T-helper 1 cell (primary cell): ENCODE measurements around the gene KCNQ4.

Experiments
- DNase-seq, 5 donors: peaks; one replicate each; pipeline ENCODE4 v3.0.0-alpha.2; 2012 to 2020

KCNQ4 gene

DNA sequence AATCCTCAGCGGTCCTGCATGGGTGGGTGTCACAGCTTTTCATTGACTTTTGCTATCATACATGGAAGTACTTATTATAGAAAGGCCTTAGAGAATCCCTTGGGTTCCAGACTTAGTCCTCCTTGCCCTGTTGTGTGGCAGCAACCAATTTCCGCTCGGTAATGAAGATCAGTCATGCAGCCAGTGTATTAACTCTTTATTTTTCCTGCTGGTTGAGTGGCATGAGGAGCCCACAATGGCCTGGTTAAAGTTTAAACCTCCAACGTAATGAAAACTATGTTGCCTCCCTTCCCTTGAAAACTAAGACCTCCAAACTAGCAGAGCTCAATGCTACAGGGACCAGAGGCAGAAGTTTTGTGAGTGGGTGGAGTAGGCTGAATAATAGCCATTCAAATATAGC lies 58.6 kb downstream of the KCNQ4 start:
- no peak for DNase-seq

DNA sequence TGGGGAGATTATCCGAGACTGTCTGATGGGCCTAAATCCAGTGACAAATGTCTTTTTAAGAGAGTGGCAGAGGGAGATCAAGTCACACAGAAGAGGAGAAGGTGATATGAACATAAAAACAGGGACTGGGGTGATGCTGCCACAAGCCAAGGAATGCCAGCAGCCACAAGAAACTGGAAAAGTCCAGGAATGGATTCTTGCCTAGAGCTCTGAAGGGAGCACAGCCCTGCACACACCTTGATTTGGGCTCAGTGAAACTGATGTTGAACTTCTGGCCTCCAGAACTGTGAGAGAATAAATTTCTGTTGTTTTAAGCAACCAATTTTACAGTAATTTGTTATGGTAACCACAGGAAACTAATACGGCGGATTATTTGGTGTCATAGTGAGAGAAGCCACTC lies 59.1 kb downstream of the KCNQ4 start:
- no peak for DNase-seq

- no peak for DNase-seq
Observed at GRCh38 chr1:40844079-40844478, 60.5 kb downstream of the KCNQ4 start.

DNA sequence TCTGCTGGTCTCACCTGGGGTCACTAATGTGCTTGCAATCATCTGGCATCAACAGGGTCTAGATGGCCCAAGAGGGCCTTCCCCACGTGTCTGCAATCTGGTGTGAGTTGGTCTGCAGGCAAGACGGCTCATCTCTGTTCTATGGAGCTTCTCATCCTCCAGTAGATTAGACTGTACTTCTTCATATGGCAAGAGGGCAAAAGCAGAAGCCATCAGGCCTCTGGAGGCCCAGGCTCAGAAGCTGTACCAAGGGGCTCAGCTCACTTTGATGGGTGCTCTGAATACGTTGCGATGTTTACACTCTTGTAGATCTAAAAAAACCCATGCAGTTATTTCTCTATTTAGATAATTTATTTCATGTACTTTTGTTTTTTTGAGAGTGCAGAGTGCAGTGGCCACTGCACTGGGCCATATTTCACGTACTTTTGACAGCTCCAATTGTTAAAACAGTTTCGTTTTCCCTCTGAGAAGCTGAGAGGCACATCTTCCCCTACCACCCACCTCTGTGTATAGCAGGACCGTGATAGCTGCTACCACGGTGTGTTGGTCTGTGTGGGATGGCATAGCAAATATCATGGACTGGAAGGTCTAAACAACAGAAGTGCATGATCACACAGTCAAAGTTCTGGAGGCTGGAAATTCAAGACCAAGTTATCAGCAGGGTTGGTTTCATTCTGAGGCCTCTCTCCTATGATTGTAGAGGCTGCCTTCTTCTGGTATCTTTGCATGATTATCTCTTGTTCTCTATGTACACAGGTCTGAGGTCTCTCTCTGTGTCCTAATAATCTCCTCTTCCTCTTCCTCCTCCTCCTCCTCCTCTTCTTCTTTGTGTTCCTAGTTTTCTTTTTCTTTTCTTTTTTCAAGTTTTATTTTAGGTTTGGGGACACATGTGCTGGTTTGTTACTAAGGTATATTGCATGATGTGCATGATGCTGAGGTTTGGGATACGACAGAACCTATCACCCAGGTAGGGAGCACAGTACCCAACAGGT lies 61.6 kb downstream of the KCNQ4 start:
- no peak for DNase-seq

- no peak for DNase-seq
Observed at GRCh38 chr1:40845895-40846294, 62.3 kb downstream of the KCNQ4 start.

GRCh38 chr1:40847023-40847745 lies 63.6 kb downstream of the KCNQ4 start:
- no peak for DNase-seq

- DNase-seq, result peak in 1 of 5 donors; percentile 20
Observed at GRCh38 chr1:40848530-40849189, 65.1 kb downstream of the KCNQ4 start.

GRCh38 chr1:40849801-40850592 lies 66.4 kb downstream of the KCNQ4 start:
- DNase-seq, result peak; percentile 45 to 77 (median 56)

GRCh38 chr1:40851643-40852042 lies 68.1 kb downstream of the KCNQ4 start:
- no peak for DNase-seq

DNA sequence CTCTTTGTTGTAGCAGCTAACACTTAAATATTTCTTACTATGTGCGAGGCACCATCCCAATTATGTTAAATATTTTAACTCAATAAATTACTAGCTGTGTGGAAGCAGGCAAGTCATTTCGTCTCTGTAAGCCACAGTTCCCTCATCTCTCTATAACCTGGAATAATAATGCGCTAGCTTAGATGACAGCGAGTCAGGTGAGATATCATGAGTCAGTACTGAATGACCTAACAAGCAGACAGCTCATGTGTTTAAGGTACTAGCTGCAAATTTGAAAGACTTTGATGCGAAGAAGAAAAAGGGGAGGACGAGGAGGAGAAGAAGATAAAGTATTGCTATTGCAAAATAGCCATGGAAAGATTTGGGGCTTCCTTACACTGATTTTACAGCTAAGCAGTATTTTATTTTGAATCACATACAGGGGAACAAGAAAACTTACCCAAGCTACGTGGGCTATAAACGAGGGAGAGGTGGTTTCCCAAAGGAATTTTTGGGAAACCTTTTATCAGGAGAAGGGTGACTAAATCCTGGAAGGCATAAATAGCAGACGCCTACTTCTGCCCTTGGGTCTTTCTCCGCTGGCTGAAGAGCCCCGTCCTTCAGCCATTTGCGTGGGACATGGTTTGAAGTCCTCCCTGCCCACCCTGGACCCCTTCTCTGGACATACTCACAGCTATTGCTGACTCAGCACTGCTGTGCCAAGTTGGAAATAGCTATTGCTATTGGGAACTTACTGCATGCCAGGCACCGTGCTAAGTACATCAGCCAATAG lies 69.7 kb downstream of the KCNQ4 start:
- DNase-seq, result no peak

DNA sequence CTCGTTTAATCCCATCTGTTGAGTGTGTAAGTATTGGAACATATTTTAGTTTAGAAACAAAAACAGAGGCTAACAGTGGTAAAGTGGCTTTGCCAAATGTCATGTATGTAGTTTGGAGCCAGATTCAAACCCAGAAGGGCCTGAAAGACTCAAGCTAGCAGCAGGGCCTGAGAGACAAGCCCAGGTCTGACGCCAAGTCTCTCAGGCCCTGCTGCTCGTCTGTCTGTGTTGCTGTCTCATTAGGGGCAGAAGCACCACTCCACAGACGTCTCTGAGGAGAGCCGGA lies 70.2 kb downstream of the KCNQ4 start:
- no peak for DNase-seq

DNA sequence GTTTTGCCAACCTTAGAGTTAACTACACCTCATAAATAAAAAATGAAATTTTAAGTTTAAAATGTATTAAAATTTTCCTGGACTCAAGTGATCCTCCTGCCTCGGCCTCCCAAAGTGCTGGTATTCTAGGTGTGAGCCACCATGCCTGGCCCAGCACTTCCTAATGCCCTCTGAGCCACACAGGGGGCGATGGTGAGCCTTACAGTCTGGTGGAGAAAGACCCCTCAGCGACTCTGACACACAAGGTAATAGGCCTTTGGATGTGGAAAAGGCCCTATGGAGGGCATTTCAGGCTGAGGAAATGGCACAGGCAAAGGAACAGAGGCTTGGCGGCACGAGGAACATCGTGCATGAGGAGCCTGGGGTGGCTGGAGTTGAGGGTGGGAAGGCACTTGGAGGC lies 71.9 kb downstream of the KCNQ4 start:
- DNase-seq, result no peak

DNA sequence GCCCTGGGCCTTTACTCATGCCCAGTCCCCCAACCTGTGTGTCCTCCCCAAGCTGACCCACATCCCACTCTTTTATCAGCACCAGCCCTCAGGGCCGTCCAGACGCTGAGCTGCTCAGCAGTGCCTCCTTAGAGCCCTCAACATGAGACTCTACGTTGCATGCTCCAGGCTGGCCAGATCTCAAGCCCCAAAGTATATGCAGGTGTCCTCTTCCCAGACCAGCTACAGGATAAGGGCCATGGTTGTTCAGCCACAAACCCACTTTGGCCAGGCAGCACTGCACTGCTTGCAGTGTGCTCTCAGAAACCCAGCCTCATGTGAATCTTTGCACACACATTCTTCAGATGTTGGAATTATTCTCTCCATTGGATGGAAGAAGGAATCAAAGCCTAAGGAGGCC lies 72.5 kb downstream of the KCNQ4 start:
- DNase-seq, result no peak

GRCh38 chr1:40856656-40857302 lies 73.2 kb downstream of the KCNQ4 start:
- no peak for DNase-seq

- DNase-seq, result no peak
Observed at GRCh38 chr1:40857737-40858136, 74.2 kb downstream of the KCNQ4 start.

- DNase-seq, result no peak
Observed at GRCh38 chr1:40858856-40859416, 75.3 kb downstream of the KCNQ4 start.

DNA sequence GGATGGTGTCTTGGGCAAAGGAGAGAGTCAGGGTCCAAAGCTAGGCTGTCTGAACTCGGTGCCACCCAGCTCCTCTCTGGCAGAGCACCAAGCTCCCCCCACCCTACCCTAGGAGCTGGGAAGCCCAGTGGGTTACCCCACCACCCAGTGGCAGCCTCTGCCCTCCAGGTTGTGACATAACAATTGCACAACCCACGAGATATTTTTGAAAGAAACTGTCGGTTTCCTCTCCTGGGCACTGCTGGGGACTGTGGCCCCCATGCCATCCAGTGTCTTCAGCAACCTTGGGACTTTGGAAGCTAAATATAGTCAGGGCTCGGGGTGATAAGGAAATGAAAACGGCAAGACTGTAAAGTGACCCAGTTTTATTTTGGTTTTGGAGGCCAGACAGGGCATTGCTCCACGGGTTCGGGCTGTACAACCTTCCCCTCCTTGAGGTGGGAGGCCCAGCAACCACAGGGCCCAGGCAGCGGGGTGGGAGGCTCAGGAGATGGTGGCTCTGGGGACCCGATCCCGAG lies 77.2 kb downstream of the KCNQ4 start:
- no peak for DNase-seq

DNA sequence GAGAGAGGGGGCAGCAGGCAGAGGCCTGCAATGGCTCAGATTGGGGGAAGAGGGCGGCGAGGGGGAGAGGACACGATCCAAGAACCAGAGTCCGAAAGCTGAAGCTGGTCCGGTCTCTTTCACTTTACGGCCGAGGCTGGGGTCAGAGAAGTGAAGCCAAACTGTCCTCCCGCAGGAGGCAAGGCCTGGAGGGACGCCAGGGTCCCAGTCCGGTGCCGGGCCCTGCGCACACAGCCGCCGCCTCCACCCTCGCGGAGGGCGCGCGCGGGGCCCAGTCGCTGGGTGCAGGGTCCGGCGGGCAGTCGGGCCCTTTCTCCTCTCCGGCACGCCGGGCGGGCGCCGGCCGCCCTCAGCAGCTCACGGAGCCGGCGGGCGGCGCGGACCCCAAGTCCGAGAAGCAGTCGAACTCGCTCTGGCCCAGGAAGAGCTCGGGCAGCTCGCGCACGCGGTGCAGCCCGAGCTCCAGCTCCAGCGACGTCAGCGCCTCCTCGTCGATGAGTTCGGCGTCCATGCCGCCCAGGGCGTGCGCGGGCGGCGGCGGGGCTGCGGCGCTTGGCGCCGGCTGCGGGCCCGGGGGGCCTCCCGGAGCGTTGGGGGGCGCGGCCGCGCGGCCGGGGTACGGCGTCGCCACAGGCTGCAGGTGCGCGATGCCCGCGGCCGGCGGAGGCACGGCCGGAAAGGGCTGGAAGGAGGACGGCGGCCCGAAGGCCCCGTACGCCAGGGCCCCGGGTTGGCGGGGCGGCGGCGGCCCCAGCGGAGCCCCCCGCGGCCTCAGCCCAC lies 77.8 kb downstream of the KCNQ4 start:
- peak in 3 of 5 donors; percentile 18 to 43 (median 27) for DNase-seq

DNA sequence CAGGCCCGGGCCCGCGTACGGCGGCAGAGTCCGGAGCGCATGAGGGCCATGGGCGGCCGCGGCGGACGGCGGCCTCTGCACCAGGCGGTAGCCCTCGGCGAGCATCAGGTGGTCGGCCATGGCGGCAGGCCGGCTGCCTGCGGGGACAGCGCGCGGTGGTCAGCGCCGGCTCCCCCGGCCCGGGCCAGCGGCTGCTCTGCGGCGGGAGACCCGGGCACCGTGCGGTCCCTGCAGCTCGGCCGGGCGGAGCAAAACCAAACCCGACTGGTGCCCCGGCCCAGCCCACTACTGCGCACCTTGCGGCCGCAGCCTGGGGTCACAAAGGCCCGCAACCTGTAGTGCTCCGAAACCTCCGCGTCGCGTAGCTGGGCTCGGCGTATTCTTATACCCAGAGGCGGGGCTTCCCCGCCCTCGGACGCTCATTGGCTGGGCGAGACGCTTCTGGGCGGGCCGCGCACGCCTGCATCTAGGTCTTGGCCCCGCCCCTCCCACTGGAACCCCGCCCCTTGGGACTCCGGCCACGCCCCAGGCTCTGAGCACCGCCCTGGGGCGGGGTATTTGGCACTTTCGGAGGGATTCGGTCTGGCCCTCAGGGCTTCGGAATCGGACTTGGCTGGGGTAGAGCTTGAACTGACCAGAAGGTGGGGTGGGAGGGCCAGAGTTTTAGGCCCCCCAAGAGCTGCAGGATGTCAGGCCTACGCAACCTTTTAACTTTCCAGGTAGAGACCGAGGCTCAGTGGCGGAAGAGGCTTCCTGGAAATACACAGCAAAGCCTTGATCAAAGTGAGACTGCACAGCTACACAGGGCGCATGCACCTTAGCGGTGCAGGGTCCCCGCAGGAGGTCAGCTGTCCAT lies 78.6 kb downstream of the KCNQ4 start, which contains the start of gene CITED4:
Gene CITED4, minus strand, starts transcription at position 356 of the 856 bp plus-strand sequence. Its CDS starts 236 bp downstream, at position 120.
- peak; percentile 91 to 95 (median 94) for DNase-seq
